ENCODE results near the gene TAAR2.
"Not testable (repeated sequence)": the region's sequence is repeated elsewhere in the genome, so short reads cannot be mapped to it uniquely, and the experiment has no call there.

TAAR2 gene

GRCh38 chr6:132624175-132624574 lies at the start of gene TAAR2:
Gene TAAR2, minus strand, starts transcription at chr6:132624275. Its CDS starts 0 bp downstream, at chr6:132624275.
- DNase-seq (ENCODE audit: low read depth in 2 of 2), result no peak

DNA sequence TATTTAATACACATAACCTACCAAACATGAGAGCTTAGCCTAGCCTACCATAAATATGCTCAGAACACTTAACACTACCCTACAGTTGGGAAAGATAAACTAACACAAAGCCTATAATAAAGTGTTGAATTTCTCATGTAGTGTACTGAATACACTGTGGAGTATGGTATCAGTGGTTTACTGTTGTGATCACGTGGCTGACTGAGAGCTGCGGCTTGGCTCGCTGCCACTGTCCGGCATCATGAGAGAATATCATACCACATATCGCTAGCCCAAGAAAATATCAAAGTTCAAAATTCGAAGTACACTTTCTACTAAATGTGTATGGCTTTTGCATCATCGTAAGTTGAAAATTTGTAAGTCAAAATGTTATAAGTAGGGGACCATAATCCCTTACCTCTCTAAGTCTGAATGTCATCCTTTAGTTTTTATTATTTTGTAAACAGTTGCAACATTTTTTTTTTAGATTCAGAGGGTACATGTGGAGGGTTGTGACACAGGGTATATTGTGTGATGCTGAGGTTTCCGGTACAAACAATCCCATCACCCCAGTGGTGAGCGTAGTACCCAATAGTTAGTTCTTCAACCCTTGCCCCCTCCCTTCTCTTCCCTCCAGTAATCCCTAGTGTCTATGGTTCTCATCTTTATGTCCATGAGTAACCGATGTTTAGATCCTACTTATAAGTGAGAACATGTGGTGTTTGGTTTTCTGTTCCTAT lies 49.5 kb upstream of the TAAR2 start:
- DNase-seq (ENCODE audit: low read depth in 2 of 2), result no peak

DNA sequence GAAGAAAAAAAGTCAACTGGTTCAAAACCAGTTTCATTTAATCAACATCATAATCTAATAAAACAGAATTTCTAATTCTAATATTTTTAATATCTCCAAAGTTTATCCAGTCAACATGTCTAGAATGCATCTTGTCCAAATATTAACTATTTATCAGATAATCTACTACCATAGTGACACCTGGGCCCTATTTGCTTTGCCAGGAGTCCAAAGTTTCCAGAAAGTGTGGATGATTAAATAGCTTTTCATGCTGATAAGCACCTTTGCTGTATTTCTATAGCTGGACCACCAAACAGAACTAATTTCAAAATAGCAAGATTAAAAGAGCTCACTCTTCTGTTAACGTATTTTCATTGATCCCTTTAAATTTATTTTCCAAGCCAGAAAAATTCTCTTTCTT lies 47.2 kb upstream of the TAAR2 start:
- DNase-seq (ENCODE audit: low read depth in 2 of 2), result no peak

DNA sequence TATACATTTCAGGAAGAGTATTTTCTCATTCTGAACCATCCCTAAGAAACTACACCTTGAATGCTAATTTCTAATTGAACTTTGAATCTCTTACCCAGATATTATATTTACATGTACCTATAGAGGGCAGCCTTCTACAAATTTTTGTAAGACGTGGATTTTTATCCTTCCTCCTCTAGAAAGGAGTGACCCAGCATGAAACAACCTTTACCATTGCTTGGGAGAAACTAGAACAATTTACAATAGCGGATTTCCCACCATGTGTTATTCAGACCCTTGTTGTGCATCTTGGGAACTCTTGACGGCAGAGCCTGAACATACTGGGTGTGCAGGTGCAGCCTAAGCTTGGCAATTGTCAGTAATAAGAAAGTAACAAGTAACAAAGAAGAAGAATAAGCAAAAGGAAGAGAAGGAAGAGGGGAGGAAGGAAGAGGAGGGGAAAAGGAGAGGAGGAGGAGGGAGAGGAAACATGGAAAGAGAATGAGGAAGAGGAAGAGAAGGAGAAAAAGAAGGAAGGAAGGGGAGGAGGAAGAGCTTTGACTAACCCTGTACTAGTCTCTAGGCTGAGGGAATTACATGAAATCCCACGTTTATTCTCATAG lies 45.7 kb upstream of the TAAR2 start:
- no peak for DNase-seq (ENCODE audit: low read depth in 2 of 2)

- no peak for DNase-seq (ENCODE audit: low read depth in 2 of 2)
Measured at GRCh38 chr6:132666118-132666517, 42.0 kb upstream of the TAAR2 start.

DNA sequence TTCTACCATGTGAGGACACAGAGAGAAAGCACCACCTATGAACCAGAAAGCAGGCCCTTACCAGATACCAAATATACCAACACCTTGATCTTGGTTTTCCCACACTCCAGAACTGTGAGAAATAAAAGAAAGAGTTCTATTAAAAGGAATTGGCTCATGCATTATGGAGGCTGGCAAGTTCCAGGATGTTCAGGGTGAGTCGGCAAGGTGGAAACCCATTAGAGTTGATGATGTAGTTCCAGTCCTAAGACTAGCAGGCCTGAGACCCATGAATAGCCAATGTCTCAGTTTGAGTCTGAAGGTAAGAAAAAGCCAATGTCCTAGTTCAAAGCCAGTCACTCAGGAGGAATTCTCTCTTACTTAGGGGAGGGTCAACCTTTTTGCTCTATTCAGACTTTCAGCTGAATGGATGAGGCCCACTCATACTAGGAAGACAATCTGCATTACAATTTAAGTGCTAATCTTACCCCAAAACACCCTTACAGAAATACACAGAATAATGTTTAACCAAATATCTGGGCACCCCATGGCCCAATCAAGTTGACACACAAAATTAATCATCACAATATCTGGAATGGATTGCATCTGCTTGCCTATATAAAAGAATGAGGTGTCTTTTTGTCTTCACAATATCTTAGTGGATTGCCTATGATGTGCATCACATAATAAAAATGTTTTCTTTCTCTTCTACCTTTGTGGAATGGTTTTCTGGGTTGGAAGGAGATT lies 40.4 kb upstream of the TAAR2 start:
- DNase-seq (ENCODE audit: low read depth in 2 of 2), result no peak

GRCh38 chr6:132663661-132664060 lies 39.6 kb upstream of the TAAR2 start:
- DNase-seq (ENCODE audit: low read depth in 2 of 2), result no peak

- no peak for DNase-seq (ENCODE audit: low read depth in 2 of 2)
Measured at GRCh38 chr6:132661906-132662305, 37.8 kb upstream of the TAAR2 start.

DNA sequence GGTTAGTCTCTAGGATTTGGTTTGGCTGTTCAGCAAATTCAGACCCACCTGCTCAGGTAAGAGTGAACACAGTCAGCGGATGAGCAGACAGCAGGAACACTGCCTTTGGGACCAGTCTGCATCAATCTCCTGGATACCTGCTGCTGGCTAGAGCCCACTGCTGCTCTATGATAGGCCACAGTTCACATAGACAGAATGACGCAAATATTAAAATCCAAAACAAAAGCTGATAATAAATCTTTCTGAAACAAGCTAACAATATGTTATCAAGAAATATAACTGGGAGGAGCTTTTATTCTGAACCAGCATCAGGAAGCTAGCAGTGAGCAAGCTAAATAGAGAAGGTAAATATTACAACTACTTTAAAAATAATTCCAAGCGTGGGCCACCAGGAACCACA lies 35.0 kb upstream of the TAAR2 start, which contains the start of gene TAAR1:
Gene TAAR1 (minus strand): TSS at position 101 of the 400 bp plus-strand sequence. CDS start 13,179 bp downstream, outside the sequence.
- DNase-seq (ENCODE audit: low read depth in 2 of 2), result no peak

- DNase-seq (ENCODE audit: low read depth in 2 of 2), result no peak
Measured at GRCh38 chr6:132651062-132651461, 27.0 kb upstream of the TAAR2 start.

GRCh38 chr6:132650429-132650828 lies 26.4 kb upstream of the TAAR2 start:
- DNase-seq (ENCODE audit: low read depth in 2 of 2), result no peak

- no peak for DNase-seq (ENCODE audit: low read depth in 2 of 2)
Measured at GRCh38 chr6:132648828-132649227, 24.8 kb upstream of the TAAR2 start.

DNA sequence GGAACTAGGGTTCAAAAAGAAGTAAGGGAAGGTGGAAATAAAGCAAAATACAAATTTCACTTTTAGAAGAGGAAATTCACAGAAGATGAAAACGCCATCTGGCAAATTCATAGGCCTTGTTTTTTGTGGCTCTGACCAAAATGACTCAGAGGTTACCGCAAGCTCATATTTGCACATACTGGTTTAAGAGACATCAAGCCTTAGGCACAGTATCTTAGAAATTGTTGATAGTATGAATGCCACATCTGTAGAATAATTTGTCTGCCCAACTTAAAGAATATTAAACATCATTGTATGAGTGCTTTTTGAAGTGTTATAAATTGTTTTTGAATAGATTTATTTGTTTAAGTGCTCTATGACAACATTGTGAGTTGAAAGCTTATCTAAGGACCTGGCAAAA lies 24.3 kb upstream of the TAAR2 start:
- peak in 1 of 2 donors; percentile 1 for DNase-seq (ENCODE audit: low read depth in 2 of 2)

DNA sequence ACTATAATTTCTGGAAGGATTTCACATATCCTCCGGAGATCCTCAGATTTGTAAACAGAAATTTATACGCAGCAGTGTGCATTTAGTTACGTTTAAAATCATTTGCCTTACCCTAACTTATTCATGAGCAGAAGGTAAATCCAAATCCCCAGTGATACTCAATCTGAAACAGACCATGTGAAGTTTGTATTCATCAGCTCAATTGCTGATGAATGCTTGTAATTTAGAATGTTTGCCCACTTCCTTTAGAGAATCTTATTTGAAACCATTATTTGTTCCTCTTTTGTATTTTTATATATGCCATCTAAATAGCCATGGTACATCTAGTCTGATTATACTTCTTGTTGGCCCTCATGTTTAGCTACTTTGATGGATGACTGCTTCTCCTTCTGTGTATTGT lies 19.5 kb upstream of the TAAR2 start:
- DNase-seq (ENCODE audit: low read depth in 2 of 2), result no peak

- not testable (repeated sequence) for DNase-seq (ENCODE audit: low read depth in 2 of 2)
Measured at GRCh38 chr6:132637135-132637534, 13.1 kb upstream of the TAAR2 start.

GRCh38 chr6:132635906-132636305 lies 11.8 kb upstream of the TAAR2 start:
- DNase-seq (ENCODE audit: low read depth in 2 of 2), result not testable (repeated sequence)

GRCh38 chr6:132635288-132635687 lies 11.2 kb upstream of the TAAR2 start:
- not testable (repeated sequence) for DNase-seq (ENCODE audit: low read depth in 2 of 2)

DNA sequence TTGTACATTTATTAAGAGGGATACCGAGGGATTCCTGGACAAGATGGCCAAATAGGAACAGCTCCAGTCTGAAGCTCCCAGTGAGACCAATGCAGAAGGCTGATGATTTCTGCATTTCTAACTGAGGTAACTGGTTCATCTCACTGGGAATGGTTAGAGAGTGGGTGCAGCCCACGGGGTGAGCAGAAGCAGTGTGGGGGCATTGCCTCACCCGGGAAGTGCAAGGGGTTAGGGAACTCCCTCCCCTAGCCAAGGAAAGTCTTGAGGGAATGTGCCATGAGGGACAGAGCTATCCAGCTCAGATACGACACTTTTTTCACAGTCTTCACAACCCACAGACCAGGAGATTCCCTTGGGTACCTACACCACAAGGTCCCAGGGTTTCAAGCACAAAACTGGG lies 10.7 kb upstream of the TAAR2 start:
- no peak for DNase-seq (ENCODE audit: low read depth in 2 of 2)

DNA sequence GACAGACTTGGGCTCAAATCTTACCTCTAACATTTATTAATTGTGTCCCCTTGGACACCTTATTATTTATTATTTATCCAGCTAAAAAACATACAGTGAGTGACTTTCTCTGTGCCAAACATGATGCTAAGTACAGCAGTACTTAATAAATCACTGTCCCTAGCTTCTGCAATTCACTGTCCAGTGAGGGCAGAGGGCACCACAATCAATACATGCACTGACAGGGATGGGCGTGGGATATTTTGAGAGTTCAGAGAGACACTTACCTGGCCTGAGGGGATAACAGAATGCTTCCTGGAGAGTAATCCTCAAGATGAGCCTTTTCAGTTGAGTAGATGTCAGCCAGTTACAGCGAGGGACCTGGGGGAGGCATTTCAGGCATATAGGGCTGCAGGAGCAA lies 9.3 kb upstream of the TAAR2 start:
- no peak for DNase-seq (ENCODE audit: low read depth in 2 of 2)

GRCh38 chr6:132623106-132623845 lies 799 bp downstream of the TAAR2 start:
- no peak for DNase-seq (ENCODE audit: low read depth in 2 of 2)

DNA sequence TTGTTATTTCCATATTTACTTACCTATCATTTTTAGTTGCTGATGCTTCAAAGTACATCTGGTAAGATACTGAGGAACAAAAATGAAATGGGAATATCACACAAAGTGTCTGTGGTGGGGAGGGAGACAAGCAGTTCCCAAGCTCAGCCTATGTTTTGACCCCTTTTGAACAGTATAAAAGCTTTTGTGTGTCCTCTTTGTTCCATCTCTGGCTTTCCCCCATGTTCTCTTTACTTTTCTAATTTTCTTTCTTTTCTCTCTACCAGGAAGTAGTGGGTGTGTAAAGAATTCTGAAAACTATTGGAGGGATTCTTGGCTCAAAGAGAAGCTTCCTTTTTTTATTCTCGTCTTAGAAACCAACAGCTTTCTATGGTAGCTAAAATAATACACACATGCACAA lies 7.4 kb downstream of the TAAR2 start:
- DNase-seq (ENCODE audit: low read depth in 2 of 2), result no peak

- DNase-seq (ENCODE audit: low read depth in 2 of 2), result no peak
Measured at GRCh38 chr6:132614554-132614953, 9.5 kb downstream of the TAAR2 start.
